ENCODE results near the gene CNOT2. TPM values are rescaled to one million over a fixed set of nuclear protein-coding genes. Genes with fewer than 3 reads are reported as not detected.
"Not testable (repeated sequence)": the region's sequence is repeated elsewhere in the genome, so short reads cannot be mapped to it uniquely, and the experiment has no call there.

The CNOT2 gene
- total RNA-seq, 1 donor from 2014 or later, result 112 TPM

DNA sequence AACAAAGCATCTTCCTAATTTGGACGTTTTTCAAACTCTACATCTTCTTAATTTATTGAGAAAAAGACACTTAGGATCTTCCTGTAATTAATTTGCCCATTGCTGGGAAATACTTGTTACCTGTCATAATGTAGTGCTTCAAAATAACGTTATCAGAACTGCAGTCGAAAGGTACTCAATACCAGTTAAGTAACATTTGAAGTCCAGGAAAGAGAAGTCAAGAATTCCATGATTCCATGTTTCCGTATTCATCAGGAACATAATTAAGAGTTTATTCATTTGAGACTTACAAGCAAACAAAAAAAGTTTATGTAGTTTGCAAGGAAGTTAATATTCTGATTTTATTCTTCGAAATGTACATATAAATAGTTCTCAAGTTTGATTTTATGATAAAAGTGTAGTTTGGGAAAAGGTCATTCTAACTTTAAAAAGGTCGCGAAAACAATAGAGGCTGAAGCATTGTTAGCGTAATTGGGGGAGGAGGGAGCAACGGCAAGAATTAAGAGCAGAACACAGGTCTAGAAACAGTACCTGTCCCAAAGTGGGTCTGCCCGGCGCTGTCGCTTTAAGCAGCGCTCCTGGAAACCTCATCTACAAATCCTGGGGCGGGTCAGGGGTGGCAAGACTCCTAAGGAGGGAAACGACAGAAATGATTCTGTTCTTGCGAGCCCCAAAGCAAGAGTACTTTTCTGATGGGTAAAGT is 121.6 kb downstream of the CNOT2 start:
- DNase-seq (ENCODE audit: low read depth), result no peak

DNA sequence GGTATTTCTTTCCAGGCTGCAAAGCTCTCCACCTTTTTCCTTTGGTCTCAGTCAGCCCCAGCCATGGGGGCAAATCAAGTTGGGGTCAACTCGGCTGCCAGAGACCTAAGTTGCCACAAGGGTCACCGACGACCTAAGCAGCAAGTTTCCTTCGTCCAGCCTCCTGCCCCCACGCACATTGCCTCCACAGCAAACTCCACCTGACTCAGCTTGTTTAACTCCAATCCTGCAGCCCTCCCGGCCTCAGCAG is 122.1 kb downstream of the CNOT2 start:
- no peak for DNase-seq (ENCODE audit: low read depth)

GRCh38 chr12:70365648-70366518 is 122.7 kb downstream of the CNOT2 start, which contains the start of gene KCNMB4:
Gene KCNMB4, plus strand, starts transcription at chr12:70366290. Its CDS starts 445 bp downstream, at chr12:70366735.
- peak; percentile 77 for DNase-seq (ENCODE audit: low read depth)

DNA sequence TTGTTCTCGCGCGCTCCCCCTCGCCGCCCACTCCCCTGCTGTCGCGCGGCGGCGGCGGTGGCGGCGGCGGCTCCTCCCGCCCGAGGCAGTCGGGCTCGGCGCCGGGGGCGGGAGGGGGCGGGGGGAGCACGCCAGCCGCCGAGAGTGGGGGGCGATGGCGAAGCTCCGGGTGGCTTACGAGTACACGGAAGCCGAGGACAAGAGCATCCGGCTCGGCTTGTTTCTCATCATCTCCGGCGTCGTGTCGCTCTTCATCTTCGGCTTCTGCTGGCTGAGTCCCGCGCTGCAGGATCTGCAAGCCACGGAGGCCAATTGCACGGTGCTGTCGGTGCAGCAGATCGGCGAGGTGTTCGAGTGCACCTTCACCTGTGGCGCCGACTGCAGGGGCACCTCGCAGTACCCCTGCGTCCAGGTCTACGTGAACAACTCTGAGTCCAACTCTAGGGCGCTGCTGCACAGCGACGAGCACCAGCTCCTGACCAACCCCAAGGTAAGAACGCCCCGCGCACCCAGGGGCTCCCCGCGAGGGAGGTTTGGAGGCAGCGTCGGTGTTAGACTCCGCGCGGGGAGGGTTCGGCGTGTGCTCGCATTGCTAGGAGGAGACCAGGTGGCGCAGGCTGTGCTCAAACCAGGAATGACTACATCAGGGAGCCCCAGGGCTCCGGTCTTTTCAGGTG is 123.5 kb downstream of the CNOT2 start:
- DNase-seq (ENCODE audit: low read depth), result peak; percentile 26

GRCh38 chr12:70367258-70368141 is 124.3 kb downstream of the CNOT2 start:
- peak; percentile 5 for DNase-seq (ENCODE audit: low read depth)

GRCh38 chr12:70372881-70373280 is 129.6 kb downstream of the CNOT2 start:
- no peak for DNase-seq (ENCODE audit: low read depth)

GRCh38 chr12:70379846-70380245 is 136.6 kb downstream of the CNOT2 start:
- no peak for DNase-seq (ENCODE audit: low read depth)

DNA sequence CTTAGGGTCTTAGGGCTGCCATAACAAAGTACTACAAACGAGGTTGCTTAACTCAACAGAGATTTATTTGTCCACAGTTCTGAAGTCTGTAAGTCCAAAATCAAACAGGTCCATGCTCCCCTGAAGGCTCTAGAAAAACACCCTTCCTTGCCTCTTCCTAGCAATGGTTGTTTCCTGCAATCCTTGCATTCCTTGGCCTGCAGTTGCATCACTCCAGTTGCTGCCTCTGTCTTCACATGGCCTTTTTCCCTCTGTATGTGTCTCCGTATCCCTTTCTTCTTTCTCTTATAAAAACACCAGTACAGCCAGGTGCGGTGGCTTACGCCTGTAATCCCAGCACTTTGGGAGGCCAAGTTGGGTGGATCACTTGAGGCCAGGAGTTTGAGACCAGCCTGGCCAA is 140.3 kb downstream of the CNOT2 start:
- no peak for DNase-seq (ENCODE audit: low read depth)

DNA sequence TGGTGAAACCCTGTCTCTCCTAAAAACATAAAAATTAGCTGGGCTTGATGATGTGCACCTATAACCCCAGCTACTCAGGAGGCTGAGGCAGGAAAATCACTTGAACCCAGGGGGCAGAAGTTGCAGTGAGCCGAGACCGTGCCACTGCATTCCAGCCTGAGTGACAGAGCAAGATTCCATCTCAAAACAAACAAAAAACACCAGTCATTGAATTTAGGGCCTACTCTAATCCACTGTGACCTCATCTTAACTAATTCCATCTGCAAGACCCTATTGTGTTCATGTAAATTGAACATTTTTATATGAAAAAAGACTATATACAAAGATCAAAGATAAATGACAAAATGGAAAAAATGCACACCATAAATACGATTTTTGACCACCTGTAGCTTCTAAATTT is 140.7 kb downstream of the CNOT2 start:
- no peak for DNase-seq (ENCODE audit: low read depth)

- no peak for DNase-seq (ENCODE audit: low read depth)
Observed at GRCh38 chr12:70386771-70387170, 143.5 kb downstream of the CNOT2 start.

DNA sequence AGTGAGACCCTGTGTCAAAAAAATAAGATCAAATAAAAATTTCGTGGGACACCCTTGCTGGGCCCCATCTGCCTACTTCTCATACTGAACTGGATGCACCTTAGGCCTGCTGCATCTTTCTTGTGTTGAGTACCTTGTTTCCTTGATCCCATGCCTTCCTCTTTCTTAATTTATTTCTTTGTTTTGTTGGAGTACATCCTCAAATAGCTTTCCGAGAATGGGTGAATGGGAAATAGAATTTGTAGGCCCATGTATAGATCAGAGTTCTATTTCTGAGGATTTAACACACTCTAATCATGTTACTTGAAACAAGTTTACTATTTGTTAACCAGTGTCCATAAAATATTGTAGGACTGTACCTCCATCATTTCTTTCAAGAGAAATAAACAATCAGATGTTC is 146.4 kb downstream of the CNOT2 start:
- no peak for DNase-seq (ENCODE audit: low read depth)

DNA sequence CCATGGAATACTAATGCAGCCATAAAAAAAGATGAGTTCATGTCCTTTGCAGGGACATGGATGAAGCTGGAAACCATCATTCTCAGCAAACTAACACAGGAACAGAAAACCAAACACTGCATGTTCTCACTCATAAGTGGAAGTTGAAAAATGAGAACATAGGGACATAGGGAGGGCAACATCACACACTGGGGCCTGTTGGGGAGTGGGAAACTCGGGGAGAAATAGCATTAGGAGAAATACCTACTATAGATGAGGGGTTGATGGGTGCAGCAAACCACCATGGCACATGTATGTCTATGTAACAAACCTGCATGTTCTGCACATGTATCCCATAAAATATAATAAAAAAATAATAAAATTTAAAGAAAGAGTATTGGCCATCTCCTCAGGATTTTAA is 149.4 kb downstream of the CNOT2 start:
- not testable (repeated sequence) for DNase-seq (ENCODE audit: low read depth)

GRCh38 chr12:70393787-70394499 is 150.7 kb downstream of the CNOT2 start:
- DNase-seq (ENCODE audit: low read depth), result no peak

GRCh38 chr12:70398002-70398401 is 154.8 kb downstream of the CNOT2 start:
- no peak for DNase-seq (ENCODE audit: low read depth)

- DNase-seq (ENCODE audit: low read depth), result no peak
Observed at GRCh38 chr12:70398862-70399261, 155.6 kb downstream of the CNOT2 start.

DNA sequence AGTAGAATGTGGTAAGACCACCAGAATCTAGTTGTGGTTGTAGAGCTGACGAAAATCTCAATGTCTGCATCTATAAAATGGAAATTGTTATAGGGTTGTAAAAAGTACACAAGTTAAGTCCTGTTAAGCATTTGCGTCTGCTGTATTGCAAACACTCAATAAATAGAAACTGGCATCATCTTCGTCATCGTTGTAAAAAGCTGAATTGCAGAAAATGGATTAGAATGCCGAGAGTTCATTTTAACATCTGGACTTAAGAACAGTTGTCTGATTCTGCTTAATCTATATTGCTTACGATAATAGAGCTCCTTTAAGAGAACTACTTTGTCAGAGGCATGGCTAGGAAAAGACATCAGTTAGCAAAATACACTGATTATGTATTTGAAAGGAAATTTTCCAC is 156.1 kb downstream of the CNOT2 start:
- no peak for DNase-seq (ENCODE audit: low read depth)

- no peak for DNase-seq (ENCODE audit: low read depth)
Observed at GRCh38 chr12:70400124-70400523, 156.9 kb downstream of the CNOT2 start.

GRCh38 chr12:70402597-70402996 is 159.4 kb downstream of the CNOT2 start:
- DNase-seq (ENCODE audit: low read depth), result no peak

DNA sequence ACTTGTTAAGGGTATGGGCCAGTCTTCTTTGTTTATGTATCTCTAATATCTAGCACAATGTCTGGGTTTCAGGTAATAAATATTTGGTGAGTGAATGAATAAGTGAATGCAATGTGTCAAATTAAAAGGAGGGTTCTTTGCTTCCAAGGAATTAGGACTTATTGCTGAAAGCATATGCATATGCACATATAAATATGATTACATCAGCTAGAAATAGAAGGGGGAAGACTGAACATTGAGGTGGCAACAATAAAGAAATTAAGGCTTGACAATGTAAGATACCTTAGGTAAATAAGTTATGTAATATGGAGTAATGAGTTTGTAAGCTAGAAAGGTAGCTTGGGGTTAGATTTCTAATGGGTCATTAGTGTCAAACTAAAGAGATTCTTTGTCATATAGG is 160.6 kb downstream of the CNOT2 start:
- DNase-seq (ENCODE audit: low read depth), result no peak
